Transverse colon (tissue), 4 donors: Measurements from ENCODE around the gene BPHL.

Experiments
- CTCF ChIP-seq, 5 experiments: fragments of 200-600 bp in 3 of 5; fragments of 450-650 bp in 2 of 5; sonication (generic) in 3 of 5; IDR thresholded peaks; 1 replicate in 2 of 5; 2 replicates in 3 of 5; pipeline ENCODE4 v1.5.1; 2016 to 2017; ENCODE audit warnings: antibody characterized with exemption in 5 of 5, inconsistent platforms in 3 of 5, mild to moderate bottlenecking in 2 of 5, moderate library complexity in 1 of 5
- POLR2A ChIP-seq: fragments of 450-650 bp; IDR thresholded peaks from one replicate; pipeline ENCODE4 v1.6.1; 2016; ENCODE audit warnings: antibody characterized with exemption, mild to moderate bottlenecking, moderate library complexity
- POLR2AphosphoS5 ChIP-seq, 3 donors: sonication (generic); formaldehyde crosslinking; IDR thresholded peaks; one replicate each; pipeline ENCODE4 v1.6.1; 2016; ENCODE audit warnings: antibody characterized with exemption in 3 of 3

- TF ChIP-seq CTCF (IDR thresholded peaks at IDR 0.05), result no peak
- no peak for TF ChIP-seq POLR2AphosphoS5 (IDR thresholded peaks at IDR 0.05)
- TF ChIP-seq POLR2A, result no peak
These were observed 32.1 kb upstream of the BPHL start for GRCh38 chr6:3086282-3086946.
